Kidney epithelial cell (primary cell): ENCODE measurements around the gene PAGE2B. TPM values are rescaled to one million over a fixed set of nuclear protein-coding genes. Genes with fewer than 3 reads are reported as not detected.

Experiments
- total RNA-seq: library from RNA; depleted of rRNA; stranded (reverse); fragments of >200 nt; gene quantifications from 2 replicates; pipeline ENCODE4 v1.2.3, GENCODE V29; 2015

PAGE2B gene
- total RNA-seq, 1 donor from 2014 or later, result not detected

Other genes with a start within 250 kb of the PAGE2B start
- 17.1 and 19.7 TPM in 2 replicates for gene TRO, start 154.2 kb upstream of the PAGE2B start, total RNA-seq
- gene PFKFB1, start 80.8 kb upstream of the PAGE2B start, total RNA-seq, result 0.14 TPM in 1 of 2 replicates, not detected in the other
- gene APEX2, start 74.7 kb upstream of the PAGE2B start, total RNA-seq, result 13.8 and 15.1 TPM in 2 replicates
- not detected in 2 replicates for gene ALAS2, start 44.1 kb upstream of the PAGE2B start, total RNA-seq
- gene PAGE2, start 14.0 kb downstream of the PAGE2B start, total RNA-seq, result not detected in 2 replicates
- not detected in 2 replicates for gene PAGE5, start 145.3 kb downstream of the PAGE2B start, total RNA-seq
- gene PAGE3, start 189.9 kb downstream of the PAGE2B start, total RNA-seq, result not detected in 2 replicates